Erythroblast (primary cell): ENCODE results near the gene EGFR.

ENCODE experiments used
- DNase-seq, 2 experiments: peaks; one replicate each; lab custom pipeline; 2025; lab: John Stamatoyannopoulos, UW
- GATA1 ChIP-seq: IDR thresholded peaks from 2 replicates; pipeline ENCODE4 v1.6.1; 2011; ENCODE audit warnings: low read depth, mild to moderate bottlenecking, control low read depth, low read length, moderate library complexity
- POLR2A ChIP-seq: IDR thresholded peaks from 2 replicates; pipeline ENCODE4 v1.6.1; 2011; ENCODE audit warnings: mild to moderate bottlenecking, low read length

EGFR gene

DNA sequence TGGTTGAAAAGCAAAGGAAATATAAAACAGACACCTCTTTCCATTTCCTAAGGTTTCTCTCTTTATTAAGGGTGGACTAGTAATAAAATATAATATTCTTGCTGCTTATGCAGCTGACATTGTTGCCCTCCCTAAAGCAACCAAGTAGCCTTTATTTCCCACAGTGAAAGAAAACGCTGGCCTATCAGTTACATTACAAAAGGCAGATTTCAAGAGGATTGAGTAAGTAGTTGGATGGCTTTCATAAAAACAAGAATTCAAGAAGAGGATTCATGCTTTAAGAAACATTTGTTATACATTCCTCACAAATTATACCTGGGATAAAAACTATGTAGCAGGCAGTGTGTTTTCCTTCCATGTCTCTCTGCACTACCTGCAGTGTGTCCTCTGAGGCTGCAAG lies 191.9 kb downstream of the EGFR start:
- TF ChIP-seq GATA1 (no peak), POLR2A (no peak)
- no peak for DNase-seq

- TF ChIP-seq POLR2A: no peak
- TF ChIP-seq GATA1: no peak
- DNase-seq: no peak
Observed at GRCh38 chr7:55211726-55212125, 192.9 kb downstream of the EGFR start.

DNA sequence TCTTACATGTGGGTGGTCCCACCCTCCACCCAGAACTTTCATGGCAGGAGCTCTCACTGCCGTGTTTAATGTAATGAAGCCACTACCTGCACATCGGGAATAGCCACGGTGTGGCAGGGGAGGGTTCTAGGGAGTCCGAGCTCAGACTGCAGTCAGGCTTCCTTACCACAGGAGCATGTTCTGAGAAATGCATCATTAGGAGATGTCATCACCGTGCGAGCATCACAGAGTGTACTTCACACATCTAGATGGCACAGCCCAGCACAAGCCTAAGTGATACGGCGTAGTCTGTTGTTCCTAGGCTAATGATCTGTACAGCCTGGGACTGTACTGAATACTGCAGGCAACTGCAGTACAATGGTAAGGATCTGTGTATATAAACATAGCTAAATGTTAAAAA lies 193.4 kb downstream of the EGFR start:
- TF ChIP-seq GATA1 (no peak), POLR2A (no peak)

GRCh38 chr7:55212838-55213237 lies 194.0 kb downstream of the EGFR start:
- no peak for DNase-seq
- TF ChIP-seq GATA1: no peak
- no peak for TF ChIP-seq POLR2A

More for the DNA sequence above, 193.4 kb downstream of the EGFR start:
- DNase-seq: no peak

DNA sequence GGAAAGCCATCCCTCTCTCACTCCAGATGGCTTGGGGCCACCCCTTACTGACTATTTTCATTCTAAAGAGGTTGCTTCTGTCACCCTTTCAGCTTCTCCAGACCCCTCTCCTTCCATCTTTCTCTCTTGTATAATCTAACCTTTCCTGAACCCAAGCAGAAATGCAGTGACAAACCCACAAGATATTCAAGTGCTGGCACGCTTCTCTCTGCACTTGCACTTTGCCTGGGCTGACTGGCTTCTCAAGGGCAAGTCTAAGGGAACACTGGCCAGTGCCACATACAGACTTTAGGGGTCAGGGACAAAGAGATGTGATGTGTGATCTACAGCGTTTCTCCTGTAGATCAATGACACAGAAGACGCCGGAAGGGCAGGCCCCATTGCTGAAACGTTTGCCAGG lies 195.9 kb downstream of the EGFR start:
- no peak for DNase-seq
- TF ChIP-seq GATA1: no peak
- no peak for TF ChIP-seq POLR2A

DNA sequence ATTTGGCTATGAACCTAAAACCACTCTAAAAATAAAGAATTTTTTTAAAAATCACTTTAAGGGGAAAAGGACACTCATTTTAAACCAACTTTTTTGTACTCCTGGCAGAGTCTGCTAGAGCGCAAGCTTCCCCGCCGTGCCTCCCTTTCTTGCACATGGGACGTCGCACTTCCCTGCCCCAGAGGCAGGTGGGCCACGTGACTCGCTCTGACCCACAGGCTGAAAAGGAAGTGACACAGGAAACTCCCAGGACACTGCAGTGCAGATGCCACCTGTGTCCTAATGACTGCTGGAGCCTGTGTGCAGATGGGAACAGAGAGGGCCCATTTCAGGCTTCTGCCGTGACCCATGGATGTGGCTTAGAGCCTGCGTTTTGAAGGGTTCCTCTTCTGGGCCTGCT lies 204.2 kb downstream of the EGFR start:
- DNase-seq: no peak
- TF ChIP-seq GATA1 (no peak), POLR2A (no peak)

- TF ChIP-seq GATA1 (no peak), POLR2A (no peak)
Observed at GRCh38 chr7:55224111-55224510, 205.3 kb downstream of the EGFR start.

DNA sequence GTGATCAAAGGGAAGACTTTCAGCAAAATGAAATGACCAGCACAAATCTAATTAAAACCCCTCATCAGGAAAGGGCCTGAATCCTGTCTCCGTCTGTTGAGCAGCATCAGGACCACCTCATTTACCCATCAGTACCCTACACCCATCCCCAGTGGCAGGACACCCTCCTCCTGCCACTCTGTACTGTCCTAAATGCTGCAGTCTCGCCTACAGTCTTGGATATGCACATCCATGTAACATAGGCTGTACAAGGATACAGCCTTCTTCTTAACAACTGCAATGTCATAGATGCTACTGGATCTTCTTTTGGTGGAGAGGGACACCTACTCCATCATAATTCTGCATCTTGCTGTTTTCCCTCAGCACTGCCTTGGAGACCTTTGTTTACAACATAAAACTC lies 206.0 kb downstream of the EGFR start:
- DNase-seq: no peak
- TF ChIP-seq GATA1 (no peak), POLR2A (no peak)

More at GRCh38 chr7:55224111-55224510, 205.3 kb downstream of the EGFR start:
- no peak for DNase-seq

DNA sequence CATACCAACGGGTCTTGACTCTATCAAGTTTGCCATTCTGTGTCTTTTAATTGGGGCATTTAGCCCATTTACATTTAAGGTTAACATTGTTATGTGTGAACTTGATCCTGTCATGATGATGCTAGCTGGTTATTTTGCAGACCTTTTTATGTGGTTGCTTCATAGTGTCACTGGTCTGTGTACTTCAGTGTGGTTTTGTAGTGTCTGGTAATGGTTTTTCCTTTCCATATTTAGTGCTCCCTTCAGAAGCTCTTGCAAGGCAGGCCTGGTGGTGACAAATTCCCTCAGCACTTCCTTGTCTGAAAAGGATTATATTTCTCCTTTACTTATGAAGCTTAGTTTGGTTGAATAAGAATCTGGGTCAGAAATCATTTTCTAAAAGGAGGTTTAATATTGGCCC lies 211.2 kb downstream of the EGFR start:
- DNase-seq: no peak
- no peak for TF ChIP-seq GATA1
- no peak for TF ChIP-seq POLR2A

GRCh38 chr7:55231736-55232280 lies 213.0 kb downstream of the EGFR start:
- no peak for DNase-seq
- TF ChIP-seq GATA1: no peak
- TF ChIP-seq POLR2A: no peak

DNA sequence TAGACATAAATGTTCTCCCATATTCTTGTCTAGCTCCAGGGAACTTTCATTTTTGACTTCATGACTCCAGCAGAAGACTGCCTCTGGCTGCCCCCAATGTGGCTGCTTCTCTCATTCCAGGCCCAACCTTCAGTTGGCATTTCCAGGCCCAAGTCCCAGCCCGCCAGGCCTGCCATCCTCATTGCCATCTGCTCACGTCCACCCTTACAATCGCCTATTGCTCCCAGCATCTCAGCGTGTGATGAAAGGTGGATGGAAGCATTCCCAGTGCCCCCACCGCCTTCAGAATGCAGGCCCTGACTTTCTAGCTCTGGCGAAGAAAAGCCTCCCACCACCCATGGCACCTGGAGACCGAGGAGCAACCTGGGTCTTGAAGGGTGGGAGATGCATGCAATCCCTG lies 214.2 kb downstream of the EGFR start:
- no peak for DNase-seq
- TF ChIP-seq GATA1 (no peak), POLR2A (no peak)

GRCh38 chr7:55234408-55234807 lies 215.6 kb downstream of the EGFR start:
- DNase-seq: no peak
- no peak for TF ChIP-seq GATA1
- no peak for TF ChIP-seq POLR2A

DNA sequence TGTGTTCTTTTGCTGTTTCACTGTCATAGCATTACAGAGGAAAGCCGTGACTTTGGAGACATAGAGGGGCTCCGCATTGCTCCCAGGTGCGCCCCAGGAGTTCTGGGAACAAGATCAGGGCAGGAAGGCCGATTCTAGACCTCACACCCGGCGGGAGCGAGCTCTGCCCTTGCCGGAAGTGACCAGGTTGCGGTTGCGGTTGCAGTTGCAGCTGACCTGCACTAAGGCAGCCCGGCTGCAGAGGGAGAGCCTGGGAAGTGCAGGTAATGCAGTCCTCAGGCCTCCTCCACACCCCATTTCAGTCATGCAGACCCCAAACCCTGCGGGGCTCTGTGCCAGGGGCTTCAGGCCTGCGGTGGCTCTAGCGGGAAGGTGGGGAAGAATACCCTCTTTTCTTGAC lies 216.3 kb downstream of the EGFR start:
- no peak for TF ChIP-seq POLR2A
- TF ChIP-seq GATA1: no peak
- DNase-seq: no peak

DNA sequence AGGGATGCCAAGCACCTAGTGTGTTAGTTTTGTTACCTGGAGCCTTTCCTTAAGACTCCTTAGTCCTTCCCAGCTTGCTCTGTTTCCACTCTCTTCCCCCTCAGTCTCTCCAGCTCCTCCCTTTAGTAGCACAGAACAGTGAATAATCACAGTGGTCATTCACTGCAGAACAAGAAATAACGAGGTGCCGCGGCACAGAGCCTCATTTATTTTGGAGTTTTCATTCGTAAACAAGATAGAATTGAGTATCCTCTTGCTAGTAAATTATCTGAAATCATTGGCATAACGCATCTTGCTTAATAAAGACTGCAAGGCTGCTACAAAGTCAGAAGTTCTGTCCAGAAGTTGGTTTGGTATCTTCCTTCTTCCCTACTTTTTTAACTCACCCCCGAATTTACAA lies 217.0 kb downstream of the EGFR start:
- no peak for DNase-seq
- TF ChIP-seq GATA1: no peak
- TF ChIP-seq POLR2A: no peak

DNA sequence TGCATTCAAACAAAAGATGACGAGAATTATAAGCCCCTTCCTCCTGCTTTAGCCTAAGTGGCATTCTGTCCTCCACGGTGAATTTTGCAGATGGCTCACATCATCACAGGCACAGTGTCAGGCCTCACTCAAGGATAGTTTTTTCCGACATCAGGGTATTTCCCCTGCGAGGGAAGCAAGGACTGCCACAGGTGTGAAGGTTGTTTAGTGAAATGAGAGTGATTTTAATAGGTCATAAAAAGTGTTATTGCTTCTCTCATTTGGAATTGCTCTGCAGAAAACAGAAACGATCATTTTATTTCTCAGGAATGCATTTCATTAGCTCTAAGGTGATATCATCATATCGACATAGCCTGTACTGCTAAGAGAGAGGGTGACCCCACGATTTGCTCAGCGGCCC lies 217.7 kb downstream of the EGFR start:
- TF ChIP-seq GATA1: no peak
- TF ChIP-seq POLR2A: no peak
- no peak for DNase-seq

GRCh38 chr7:55237156-55237893 lies 218.5 kb downstream of the EGFR start:
- no peak for TF ChIP-seq POLR2A
- no peak for TF ChIP-seq GATA1

More at GRCh38 chr7:55237156-55237893, 218.5 kb downstream of the EGFR start:
- no peak for DNase-seq
